HG03039 (cell line): ENCODE results near the gene KIF7.

ENCODE experiments used
- ATAC-seq: cut with Tn5 transposase; IDR thresholded peaks from one replicate; pipeline ENCODE4 v1.9.1; 2021; ENCODE audit warnings: mild to moderate bottlenecking, moderate library complexity; ENCODE audit not compliant: unreplicated experiment

The KIF7 gene

DNA sequence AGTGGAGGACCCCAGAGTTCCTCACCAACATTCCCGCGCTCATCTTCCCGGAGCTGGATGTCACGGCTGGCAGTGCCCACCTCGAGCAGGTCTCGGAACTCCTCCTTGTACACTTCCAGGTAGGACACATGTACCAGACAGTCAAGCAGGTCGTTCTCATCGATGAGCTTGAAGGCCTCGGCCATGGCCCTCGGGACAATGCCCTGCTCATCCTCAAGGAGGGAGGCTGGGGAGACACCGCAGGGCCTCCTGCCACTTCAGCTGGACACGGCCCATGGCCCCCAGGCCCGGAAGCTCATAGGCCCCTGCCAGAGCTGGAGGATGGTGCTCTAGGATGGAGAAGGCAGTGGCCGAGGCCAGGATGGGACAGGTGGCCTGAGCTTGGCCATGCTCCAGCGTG, 5.6 kb downstream of the KIF7 start:
- no peak for ATAC-seq

GRCh38 chr15:89649013-89649625, 6.1 kb downstream of the KIF7 start:
- no peak for ATAC-seq

GRCh38 chr15:89648106-89649012, 6.9 kb downstream of the KIF7 start:
- no peak for ATAC-seq

DNA sequence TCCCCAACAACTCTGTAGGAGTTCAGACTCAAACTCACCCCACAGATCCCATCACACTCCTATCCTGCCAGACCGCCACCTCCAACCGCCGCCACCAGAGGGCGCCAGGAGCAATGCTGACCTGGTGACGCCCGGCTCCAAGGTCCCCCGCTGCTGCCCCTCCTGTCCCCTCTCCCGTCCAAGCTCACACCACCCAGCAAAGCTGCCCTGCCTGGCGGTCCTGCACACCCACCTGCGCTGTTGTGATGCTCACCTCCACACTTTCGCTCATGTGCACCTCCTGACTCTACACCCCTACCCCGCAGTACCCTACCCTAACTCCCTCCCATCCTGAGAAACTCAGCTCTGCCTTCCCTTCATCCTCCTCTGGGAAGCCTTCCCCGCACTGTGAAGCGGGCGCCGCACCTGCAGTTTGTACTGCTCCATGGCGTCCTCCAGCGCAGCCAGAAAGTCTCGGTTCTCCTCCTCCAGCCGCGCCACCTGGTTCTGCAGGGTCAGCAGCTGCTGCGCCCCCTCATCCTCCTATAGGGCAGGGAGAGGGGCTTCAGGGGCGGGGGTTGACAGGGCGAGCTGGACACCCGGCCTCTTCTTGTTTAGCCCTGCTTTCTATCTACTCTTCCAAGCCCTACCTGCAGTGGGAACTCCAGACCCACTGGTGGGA, 7.9 kb downstream of the KIF7 start:
- ATAC-seq, result no peak

DNA sequence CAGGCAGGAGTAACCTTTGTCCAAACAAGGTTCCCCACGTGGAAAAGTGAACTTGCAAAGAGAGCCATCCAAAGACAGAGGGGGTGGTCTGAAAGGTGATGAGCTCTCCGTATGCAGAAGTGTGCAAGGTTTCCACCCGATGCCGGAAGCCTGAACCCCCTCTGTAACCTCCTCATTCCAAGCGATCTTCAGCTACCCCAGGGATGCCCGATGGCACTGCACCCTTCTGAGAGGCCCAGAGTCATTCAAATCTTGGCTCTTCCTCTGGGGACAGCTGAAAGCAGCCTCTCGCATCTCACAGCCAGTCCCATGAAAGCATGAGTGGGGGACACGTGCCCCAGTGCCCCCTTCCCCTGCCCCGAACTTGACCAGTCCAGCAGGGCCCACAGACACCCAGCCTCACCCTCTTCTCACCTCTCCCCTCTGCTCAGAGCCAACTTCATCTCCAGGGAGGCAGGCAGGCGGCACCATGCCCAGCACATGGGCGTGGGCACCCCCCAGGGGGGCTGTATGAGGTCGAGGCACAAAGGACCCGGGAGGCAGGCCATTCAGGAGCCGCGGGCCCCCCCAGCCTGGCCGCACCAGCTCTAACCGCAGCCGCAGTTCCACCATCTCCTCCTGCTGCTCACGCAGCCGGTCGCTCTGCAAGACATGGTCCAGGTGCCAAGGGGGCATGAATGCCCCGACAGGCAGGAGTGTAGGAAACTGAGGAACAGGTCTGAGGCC, 8.7 kb downstream of the KIF7 start:
- no peak for ATAC-seq

DNA sequence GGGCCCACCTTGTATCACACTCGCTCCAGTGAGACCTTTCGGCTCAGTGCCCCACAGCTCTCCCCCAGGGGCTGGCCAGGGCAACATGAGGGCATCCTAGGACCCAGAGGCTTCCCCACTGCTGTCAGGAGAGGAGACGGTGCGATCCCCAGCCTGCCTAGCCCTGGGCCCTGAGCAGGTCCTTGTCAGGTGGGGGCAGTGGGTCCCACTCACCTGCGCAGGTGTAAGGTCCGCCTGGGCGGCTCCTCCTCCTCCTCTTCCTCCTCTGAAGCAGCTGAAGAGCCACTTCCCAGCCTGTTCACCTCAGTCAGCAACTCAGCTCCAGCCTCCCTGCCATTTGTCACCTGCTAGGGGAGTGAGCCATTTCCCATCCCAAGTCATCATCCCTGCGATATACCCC, 9.6 kb downstream of the KIF7 start:
- ATAC-seq, result no peak

GRCh38 chr15:89642106-89642505, 13.2 kb downstream of the KIF7 start:
- ATAC-seq, result no peak

DNA sequence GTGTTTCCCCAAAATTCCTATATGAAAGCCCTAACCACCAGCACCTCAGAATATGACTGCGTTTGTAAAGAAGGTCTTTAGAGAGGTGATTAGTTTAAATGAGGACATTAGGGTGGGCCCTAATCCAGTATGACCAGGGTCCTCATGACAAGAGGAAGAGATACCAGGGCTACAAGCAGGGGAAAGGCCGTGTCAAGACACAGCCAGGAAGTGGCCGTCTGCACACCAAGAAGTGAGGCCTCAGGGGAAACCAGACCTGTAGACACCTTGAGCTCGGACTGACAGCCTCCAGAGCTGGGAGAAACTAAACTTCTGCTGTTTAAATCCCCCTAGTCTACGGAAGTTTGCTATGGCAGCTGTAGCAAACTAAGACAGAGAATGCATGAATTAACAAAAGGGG, 14.2 kb downstream of the KIF7 start:
- ATAC-seq, result no peak

GRCh38 chr15:89640245-89640644, 15.0 kb downstream of the KIF7 start:
- ATAC-seq, result no peak

DNA sequence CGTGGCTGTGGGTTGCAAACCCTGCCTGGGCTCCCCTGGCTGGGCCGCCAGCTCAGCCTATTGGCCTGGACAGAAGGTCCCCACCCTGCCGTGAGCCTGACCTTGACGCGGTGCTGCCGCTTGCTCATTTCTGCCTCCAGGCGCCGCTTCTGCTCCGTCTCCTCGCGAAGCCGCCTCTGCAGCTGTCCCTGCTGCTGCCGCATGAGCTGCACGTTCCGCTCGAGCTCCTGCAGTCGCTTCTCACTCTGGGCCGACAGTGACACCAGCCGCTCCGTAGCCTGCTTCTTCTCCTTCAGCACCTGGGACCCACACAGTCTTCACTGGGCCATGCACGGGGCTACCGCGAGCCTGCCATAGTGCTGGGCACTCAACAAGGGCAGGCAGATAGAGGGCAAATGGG, 21.7 kb downstream of the KIF7 start:
- ATAC-seq, result no peak

DNA sequence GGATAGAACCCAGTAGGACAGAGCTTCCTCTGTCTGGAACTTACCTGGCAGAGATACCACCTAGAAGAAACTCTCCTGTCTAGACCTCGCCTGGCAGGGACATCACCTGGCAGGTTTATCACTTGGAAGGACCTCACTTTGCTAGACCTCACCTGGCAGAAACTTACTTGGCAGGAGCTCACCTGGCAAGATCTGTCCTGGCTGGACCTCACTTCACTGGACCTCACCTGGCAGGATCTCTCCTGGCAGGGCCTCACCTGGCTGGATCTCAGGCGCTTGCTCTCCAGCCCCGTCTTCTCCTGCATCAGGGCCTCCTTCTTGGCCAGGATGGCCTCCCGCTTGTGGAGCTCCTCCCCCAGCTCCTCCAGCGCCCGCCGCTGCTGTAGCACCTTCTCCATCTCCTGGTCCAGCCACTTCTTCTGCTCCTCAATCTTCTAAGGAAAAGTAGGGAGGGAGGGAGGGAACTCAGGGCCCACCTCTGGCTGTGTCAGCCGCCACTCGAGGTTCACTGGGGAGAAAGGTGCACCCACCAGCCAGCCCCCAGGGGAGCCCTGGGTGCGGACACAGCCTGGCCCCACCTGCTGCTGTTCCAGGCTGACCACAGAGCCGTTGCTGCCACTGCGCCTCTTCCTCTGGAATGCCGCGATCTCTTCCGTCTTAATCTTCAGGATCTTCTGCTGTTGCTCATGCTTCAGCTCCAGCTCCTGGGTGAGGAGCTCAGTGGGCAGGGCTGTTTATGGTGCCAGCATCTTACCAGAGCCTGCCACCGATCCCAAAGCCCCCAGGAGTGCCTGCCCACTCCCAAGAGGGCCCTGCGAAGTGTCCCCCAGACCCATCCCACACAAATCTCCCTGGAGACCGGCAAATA, 22.5 kb downstream of the KIF7 start:
- ATAC-seq, result no peak

DNA sequence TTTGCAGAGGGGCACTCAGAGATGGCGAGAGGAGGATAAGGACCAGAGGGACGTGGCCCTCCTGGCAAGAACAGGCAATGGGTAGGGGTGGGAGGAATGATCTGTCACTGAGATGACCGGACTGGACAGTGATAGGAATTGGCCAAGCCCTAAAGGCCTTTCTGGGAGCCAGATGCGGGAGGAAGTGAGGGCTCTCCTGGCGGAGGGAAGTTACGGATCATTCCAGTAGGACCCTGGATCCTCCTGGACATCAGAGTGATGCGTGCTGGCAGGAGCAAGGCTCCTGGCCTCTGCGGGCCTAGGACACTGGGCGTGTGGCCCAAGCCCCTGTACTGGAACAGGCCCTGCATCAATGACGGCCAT, 23.4 kb downstream of the KIF7 start:
- ATAC-seq, result no peak

DNA sequence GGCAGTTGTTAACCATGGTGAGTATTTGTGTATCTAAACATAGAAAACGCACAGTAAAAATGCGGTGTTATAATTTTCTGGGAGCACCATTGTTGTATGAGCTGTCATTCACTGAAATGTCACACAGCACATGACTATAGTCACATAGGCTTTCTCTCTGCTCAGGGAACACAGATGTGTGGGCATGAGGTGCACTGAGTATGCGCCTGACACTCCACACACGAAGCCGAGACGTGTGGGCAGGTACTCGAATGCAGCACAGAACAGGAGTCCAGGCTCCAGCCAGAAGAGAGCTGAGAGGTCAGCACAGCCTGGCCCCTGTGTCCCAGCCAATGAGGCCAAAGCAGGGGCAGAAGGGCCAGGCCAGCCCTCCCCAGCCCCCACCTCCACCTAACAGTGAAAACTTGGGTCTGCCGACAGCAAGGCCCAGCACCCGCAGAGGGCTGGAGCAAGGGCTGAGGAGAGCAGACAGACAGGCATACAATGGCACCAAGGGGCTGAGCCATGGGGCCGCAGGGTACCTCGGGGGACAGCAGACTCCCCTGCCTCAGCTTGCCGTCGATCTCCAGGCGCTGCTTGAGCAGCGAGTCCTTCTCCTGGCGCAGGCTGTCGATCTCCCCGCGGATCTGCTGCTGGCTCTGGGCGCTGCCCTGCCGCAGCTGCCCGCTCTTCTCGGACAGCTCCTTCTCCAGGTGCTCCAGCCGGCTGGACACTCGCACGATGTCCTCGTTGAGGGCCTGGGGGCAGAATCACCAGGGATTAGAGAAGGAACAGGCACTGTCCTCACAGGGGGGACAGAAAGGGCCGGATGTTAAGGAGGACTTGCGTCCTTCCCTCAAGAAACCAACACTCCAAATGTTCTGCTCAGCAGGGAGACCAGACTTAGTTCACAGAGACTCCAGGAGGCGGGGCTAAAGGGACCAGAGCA, 24.0 kb downstream of the KIF7 start:
- ATAC-seq, result no peak

DNA sequence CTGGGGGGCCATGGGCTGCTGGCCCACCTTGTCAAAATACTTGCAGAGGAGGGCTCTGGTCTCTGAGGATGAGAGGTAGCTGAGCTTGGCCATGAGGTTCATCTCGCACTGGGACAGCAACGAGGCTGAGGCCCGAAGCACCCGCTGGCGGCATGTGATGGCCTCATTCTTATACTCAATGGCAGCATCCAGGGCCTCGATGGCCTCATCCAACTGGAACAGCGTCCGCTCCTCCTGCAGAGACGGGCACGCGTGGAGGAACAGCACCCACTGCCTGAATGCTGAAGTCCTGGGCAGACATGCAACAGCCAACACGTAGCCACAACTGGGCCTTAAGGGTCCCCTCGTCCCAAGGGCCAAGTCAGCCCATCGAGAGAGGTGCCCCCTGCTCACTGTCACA, 25.0 kb downstream of the KIF7 start:
- ATAC-seq, result no peak

- ATAC-seq, result no peak
Measured at GRCh38 chr15:89629829-89630228, 25.4 kb downstream of the KIF7 start.

- ATAC-seq, result no peak
Measured at GRCh38 chr15:89628806-89629715, 26.2 kb downstream of the KIF7 start.

DNA sequence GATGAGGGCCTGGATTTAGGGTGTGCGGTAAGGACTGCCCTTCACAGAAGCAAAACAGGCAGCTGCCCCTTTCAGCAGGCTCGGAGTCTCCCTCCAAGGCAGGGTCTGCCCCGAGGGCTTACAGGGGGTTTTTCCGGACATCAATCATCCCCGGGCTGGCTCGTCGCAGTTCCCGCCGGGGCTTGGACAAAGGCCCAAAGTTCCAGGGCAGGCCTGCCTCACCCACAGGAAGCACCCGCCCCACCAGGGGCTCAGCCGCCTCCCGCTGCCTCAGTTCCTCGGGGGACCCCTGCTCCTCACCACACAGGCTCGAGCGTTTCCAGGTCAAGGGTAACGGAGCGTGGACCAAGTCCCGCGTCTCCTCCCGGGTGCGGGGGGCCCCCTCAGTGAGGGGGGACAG, 27.0 kb downstream of the KIF7 start:
- ATAC-seq, result no peak

DNA sequence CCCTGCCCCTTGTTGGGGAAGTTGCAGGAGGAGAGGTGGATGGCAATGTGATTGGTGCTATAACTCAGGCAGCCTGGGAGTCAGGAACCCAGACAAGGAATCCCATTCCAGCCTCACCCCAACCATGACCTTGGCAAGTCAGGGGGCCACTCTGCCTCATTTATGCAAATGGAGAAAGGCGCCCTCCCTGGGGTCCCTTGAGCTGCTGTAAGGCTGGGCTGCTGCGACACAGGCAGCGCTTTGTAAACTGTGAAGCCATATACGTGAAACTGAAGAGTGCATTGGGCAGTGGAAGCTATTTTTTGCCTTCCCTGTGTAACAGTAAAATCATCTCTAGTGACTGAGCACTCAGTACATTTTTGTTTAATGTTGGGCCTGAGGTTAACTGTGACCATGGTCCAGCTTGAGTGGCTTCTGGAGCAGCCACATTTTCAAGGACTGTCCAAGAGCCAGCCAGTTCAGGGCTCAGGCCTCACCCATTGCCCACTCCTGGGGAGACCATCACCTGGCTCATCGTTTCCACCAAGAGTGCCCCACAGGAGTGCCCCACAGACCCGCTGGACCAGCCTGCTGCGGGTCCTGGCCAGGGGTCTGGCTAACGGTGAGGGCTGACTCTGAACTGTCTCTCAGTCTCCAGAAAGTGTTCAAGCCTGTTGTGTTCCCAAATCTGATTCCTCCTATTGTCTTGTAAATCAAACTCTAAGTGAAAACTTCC, 27.9 kb downstream of the KIF7 start:
- no peak for ATAC-seq
